Nephron progenitor cell (in vitro differentiated cells): ENCODE measurements around the gene KCNIP3.
A peak's percentile ranks its signal among the peaks of the same experiment; 100 is the strongest.

Source experiments
- DNase-seq: peaks from one replicate; pipeline ENCODE4 v3.0.0; 2021
- H3K27ac Mint-ChIP-seq: 2 replicates; pipeline ENCODE4 v1.8.0; 2021; ENCODE audit warnings: mild to moderate bottlenecking, moderate library complexity, mixed read lengths
- H3K27me3 Mint-ChIP-seq: 2 replicates; pipeline ENCODE4 v1.8.0; 2021; ENCODE audit warnings: mild to moderate bottlenecking, low read depth, mixed read lengths; ENCODE audit not compliant: poor library complexity
- H3K36me3 Mint-ChIP-seq: 2 replicates; pipeline ENCODE4 v1.8.0; 2021; ENCODE audit warnings: low read depth, mixed read lengths
- H3K4me1 Mint-ChIP-seq: 2 replicates; pipeline ENCODE4 v1.8.0; 2021; ENCODE audit warnings: mixed read lengths
- H3K4me3 Mint-ChIP-seq: 2 replicates; pipeline ENCODE4 v1.8.0; 2021; ENCODE audit warnings: mild to moderate bottlenecking, moderate library complexity, mixed read lengths
- H3K9me3 Mint-ChIP-seq: 2 replicates; pipeline ENCODE4 v1.8.0; 2021; ENCODE audit warnings: mild to moderate bottlenecking, moderate library complexity, mixed read lengths
- TF ChIP-seq, protein P1 (sequence below): fragments of 200-600 bp; sonication (generic); IDR thresholded peaks from 2 replicates; pipeline ENCODE4 v1.5.0; 2021; ENCODE audit warnings: antibody characterized with exemption

The KCNIP3 gene

DNA sequence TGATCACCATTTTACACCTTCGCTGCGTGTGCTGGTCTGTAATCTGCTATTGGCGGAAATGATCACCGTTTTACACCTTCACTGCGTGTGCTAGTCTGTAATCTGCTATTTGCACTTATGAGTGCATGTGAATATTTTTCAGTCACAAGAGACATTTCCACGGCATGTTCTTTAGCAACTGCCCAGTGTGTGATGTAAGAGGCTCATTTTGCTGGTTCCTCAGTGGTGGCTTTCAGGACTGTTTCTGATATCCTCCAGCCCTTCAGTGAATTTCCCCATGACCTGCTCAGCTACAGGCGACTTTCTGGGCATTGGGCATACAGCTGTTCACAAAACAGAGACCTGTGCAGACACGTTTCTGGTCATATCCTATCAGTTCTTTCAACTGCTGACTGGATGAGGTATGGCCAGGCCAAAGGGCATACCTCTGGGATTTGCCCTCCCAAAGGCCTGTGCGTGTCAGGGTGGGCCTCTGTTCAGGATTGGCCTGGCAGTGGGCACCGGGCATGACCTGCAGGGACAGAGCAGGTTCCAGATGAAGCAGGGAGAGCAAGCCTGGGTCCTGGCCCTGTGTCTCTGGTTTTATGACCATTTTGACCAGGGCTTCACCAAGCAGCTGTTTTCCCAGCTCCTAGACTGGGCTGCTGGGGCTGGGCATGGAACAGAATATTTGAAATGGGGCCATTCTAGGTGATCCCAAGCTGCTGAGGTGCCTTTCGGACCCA, 23.4 kb upstream of the KCNIP3 start:
- Mint-ChIP-seq H3K4me1 (no peaks in the 10 kb centered on the region), H3K27me3 (peaks cover 3% of the 10 kb centered on the region), H3K9me3 (no peaks in the 10 kb centered on the region), H3K4me3 (no peak overlapping the region), H3K27ac (no peak overlapping the region), H3K36me3 (no peaks in the 10 kb centered on the region)
- DNase-seq = no peak
- TF ChIP-seq, protein P1, sequence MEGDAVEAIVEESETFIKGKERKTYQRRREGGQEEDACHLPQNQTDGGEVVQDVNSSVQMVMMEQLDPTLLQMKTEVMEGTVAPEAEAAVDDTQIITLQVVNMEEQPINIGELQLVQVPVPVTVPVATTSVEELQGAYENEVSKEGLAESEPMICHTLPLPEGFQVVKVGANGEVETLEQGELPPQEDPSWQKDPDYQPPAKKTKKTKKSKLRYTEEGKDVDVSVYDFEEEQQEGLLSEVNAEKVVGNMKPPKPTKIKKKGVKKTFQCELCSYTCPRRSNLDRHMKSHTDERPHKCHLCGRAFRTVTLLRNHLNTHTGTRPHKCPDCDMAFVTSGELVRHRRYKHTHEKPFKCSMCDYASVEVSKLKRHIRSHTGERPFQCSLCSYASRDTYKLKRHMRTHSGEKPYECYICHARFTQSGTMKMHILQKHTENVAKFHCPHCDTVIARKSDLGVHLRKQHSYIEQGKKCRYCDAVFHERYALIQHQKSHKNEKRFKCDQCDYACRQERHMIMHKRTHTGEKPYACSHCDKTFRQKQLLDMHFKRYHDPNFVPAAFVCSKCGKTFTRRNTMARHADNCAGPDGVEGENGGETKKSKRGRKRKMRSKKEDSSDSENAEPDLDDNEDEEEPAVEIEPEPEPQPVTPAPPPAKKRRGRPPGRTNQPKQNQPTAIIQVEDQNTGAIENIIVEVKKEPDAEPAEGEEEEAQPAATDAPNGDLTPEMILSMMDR = no peak

DNA sequence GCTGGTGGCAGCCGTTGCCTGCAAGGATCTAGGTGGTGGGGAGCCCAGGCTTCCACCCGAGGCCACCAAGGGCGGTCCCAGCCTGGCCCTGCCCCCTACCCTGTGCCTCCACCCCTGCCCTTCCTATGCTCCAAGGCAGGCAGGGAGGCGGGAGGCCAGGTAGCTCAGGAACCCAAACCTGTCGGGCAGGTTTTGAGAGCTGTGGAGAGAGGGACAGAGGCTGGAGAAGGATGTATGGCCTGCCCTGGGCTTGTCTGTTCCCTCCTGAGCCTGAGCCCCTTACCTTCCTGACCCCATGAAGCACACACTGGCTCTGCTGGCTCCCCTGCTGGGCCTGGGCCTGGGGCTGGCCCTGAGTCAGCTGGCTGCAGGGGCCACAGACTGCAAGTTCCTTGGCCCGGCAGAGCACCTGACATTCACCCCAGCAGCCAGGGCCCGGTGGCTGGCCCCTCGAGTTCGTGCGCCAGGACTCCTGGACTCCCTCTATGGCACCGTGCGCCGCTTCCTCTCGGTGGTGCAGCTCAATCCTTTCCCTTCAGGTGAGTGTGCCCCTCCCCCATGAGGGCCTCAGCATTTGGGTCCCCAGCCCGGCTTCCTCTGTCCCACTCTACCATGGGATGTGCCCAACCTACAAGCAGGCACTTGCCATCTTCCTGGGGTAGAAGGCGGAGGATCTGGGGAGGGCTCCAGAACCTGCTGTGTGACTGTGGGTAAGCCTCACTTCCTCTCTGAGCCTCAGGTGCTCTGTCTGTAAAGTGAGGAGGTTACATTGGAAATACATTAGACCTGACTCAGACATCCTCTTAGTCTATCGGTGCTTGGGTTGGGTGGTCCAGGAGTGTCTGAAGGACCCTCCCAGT, 22.6 kb upstream of the KCNIP3 start, which contains the start of gene PROM2:
Gene PROM2, plus strand, starts transcription at position 159 of the 860 bp plus-strand sequence. Its CDS starts 137 bp downstream, at position 296.
- Mint-ChIP-seq H3K4me1 (no peaks in the 10 kb centered on the region), H3K4me3 (no peak within 1 kb of the TSS), H3K9me3 (no peaks in the 10 kb centered on the region), H3K27me3 (peaks cover 3% of the 10 kb centered on the region), H3K36me3 (no peaks in the 10 kb centered on the region), H3K27ac (no peak within 1 kb of the TSS)
- TF ChIP-seq, protein P1 = no peak
- no peak for DNase-seq

DNA sequence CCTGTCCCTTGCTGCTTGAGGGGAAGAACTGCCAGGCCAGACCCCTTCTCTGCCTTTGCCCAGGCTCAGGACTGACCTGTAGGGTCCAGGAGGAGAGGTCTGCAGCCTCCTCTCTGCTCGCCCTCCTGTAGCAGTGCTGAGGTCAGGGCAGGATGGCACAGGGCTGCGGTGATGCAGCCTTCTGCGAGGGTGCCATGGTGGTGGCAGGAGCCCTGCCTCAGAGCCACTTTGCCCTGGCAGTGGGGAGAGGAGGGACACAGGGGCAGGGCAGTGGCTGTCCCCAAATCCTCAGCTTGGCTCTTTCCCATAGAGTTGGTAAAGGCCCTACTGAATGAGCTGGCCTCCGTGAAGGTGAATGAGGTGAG, 22.0 kb upstream of the KCNIP3 start:
- no peaks in the 10 kb centered on the region for H3K9me3 Mint-ChIP-seq
- no peaks in the 10 kb centered on the region for H3K4me1 Mint-ChIP-seq
- TF ChIP-seq, protein P1 = no peak
- H3K4me3 Mint-ChIP-seq = no peak overlapping the region
- DNase-seq = no peak
- H3K36me3 Mint-ChIP-seq = no peaks in the 10 kb centered on the region
- H3K27me3 Mint-ChIP-seq = peaks cover 1% of the 10 kb centered on the region
- H3K27ac Mint-ChIP-seq = no peak overlapping the region

DNA sequence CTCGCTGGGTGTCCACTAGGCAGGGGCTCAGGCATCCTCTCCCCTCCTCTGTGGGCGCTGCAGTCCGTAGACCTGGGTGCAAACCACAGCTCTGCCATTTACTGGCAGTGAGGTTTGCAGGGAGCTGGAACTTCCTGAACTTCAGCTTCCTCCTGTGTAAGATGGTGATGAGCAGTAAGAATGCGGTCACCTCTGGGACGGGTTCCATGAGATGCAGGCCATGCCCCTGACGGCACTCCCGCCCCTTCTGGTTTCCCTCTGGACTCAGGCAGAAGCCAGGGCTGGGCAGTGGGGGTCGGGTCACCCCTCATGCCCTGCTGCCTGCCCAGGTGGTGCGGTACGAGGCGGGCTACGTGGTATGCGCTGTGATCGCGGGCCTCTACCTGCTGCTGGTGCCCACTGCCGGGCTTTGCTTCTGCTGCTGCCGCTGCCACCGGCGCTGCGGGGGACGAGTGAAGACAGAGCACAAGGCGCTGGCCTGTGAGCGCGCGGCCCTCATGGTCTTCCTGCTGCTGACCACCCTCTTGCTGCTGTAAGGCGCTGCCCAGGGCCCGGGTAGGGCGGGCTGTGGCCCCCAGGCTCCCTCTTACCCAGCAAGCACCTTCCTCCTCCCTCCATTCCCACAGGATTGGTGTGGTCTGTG, 21.4 kb upstream of the KCNIP3 start:
- no peak for DNase-seq
- no peaks in the 10 kb centered on the region for H3K9me3 Mint-ChIP-seq

DNA sequence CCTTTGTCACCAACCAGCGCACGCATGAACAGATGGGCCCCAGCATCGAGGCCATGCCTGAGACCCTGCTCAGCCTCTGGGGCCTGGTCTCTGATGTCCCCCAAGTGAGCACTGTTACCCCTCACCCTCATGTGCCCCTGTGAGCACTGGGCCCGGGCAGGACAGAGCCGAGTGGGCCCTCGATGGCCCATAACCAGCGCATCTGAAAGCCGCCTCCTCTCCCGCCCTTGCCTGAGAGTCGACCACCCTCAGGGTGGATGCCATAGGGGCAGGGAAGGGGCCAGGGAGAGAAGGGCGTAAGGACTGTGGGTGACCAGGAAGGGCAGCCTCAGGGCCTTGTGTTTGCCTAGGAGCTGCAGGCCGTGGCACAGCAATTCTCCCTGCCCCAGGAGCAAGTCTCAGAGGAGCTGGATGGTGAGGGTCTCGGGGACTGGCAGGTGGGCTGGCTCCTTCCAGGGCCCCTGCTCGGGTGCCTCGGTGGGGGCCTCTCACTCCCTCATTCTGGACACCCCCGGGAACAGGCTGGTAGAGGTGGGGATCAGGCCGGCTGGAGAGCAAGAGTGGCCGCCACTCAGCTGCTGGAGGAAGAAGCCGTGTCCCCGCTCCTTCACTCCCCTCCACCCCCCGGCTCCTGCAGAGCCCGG, 20.8 kb upstream of the KCNIP3 start:
- TF ChIP-seq, protein P1 = no peak
- Mint-ChIP-seq H3K27me3 (no peaks in the 10 kb centered on the region), H3K4me1 (no peaks in the 10 kb centered on the region), H3K4me3 (no peak overlapping the region), H3K9me3 (no peaks in the 10 kb centered on the region), H3K27ac (no peak overlapping the region), H3K36me3 (no peaks in the 10 kb centered on the region)
- DNase-seq = peak; percentile 1

More for the DNA sequence above, 21.4 kb upstream of the KCNIP3 start:
- no peaks in the 10 kb centered on the region for H3K27me3 Mint-ChIP-seq
- H3K36me3 Mint-ChIP-seq = no peaks in the 10 kb centered on the region
- no peak overlapping the region for H3K27ac Mint-ChIP-seq
- no peak overlapping the region for H3K4me3 Mint-ChIP-seq
- H3K4me1 Mint-ChIP-seq = no peaks in the 10 kb centered on the region
- TF ChIP-seq, protein P1 = no peak
